NT2/D1 (cell line): ENCODE measurements around the gene SLC22A12.

Source experiments
- SUZ12 ChIP-seq: IDR thresholded peaks from 2 replicates; pipeline ENCODE4 v1.6.1; 2011; ENCODE audit not compliant: insufficient read length, insufficient read depth; ENCODE audit errors: extremely low read depth
- YY1 ChIP-seq: IDR thresholded peaks from 2 replicates; pipeline ENCODE4 v1.6.1; 2011; ENCODE audit not compliant: insufficient read length, insufficient read depth
- ZNF274 ChIP-seq: IDR thresholded peaks from 2 replicates; pipeline ENCODE4 v1.6.1; 2011; ENCODE audit warnings: mild to moderate bottlenecking, low read depth, low read length

- TF ChIP-seq YY1 = no peak
- no peak for TF ChIP-seq SUZ12
- TF ChIP-seq ZNF274 = no peak
Measured at GRCh38 chr11:64632654-64633053, 41.6 kb downstream of the SLC22A12 start.
